Mesendoderm (in vitro differentiated cells): ENCODE measurements around the gene MEIOSIN.

ENCODE experiments used
- DNase-seq: peaks from one replicate; pipeline ENCODE4 v3.0.0; 2013
- H2AK5ac ChIP-seq: 2 replicates; pipeline ENCODE4 v1.6.1; 2013; ENCODE audit warnings: low read length, inconsistent platforms
- H2BK120ac ChIP-seq: 2 replicates; pipeline ENCODE4 v1.6.1; 2013; ENCODE audit warnings: low read depth, mild to moderate bottlenecking, low read length, moderate library complexity, mixed read lengths
- H2BK15ac ChIP-seq: replicated peaks from 2 replicates; pipeline ENCODE4 v1.6.1; 2013; ENCODE audit warnings: low read depth, mild to moderate bottlenecking, moderate library complexity
- H2BK5ac ChIP-seq: 2 replicates; pipeline ENCODE4 v1.6.1; 2013; ENCODE audit warnings: low read length, inconsistent platforms
- H3K18ac ChIP-seq: 2 replicates; pipeline ENCODE4 v1.6.1; 2013; ENCODE audit warnings: mild to moderate bottlenecking, low read length, mixed read lengths
- H3K23ac ChIP-seq: one replicate; pipeline ENCODE4 v1.6.1; 2013; ENCODE audit warnings: low read length
- H3K27ac ChIP-seq: 2 replicates; pipeline ENCODE4 v1.5.1; 2013; ENCODE audit warnings: low read depth, mild to moderate bottlenecking, inconsistent platforms, low read length, moderate library complexity
- H3K27me3 ChIP-seq: 2 replicates; pipeline ENCODE4 v1.6.1; 2013; ENCODE audit warnings: low read length, control low read depth, mild to moderate bottlenecking, inconsistent platforms; ENCODE audit not compliant: insufficient read depth, poor library complexity
- H3K36me3 ChIP-seq: 2 replicates; pipeline ENCODE4 v1.6.1; 2013; ENCODE audit warnings: low read length, inconsistent platforms; ENCODE audit not compliant: control insufficient read depth, insufficient read depth
- H3K4ac ChIP-seq: one replicate; pipeline ENCODE4 v1.6.1; 2013; ENCODE audit warnings: low read depth, mild to moderate bottlenecking, low read length, moderate library complexity
- H3K4me1 ChIP-seq: 2 replicates; pipeline ENCODE4 v1.6.1; 2013; ENCODE audit warnings: low read depth, low read length, inconsistent platforms; ENCODE audit not compliant: control insufficient read depth
- H3K4me2 ChIP-seq: 2 replicates; pipeline ENCODE4 v1.6.1; 2013; ENCODE audit warnings: low read length
- H3K4me3 ChIP-seq: 2 replicates; pipeline ENCODE4 v1.5.1; 2013; ENCODE audit warnings: mild to moderate bottlenecking, low read length
- H3K56ac ChIP-seq: one replicate; pipeline ENCODE4 v1.6.1; 2013; ENCODE audit warnings: low read length
- H3K79me1 ChIP-seq: 2 replicates; pipeline ENCODE4 v1.6.1; 2013; ENCODE audit warnings: low read length, inconsistent platforms
- H3K79me2 ChIP-seq: 2 replicates; pipeline ENCODE4 v1.6.1; 2013; ENCODE audit warnings: mild to moderate bottlenecking, low read length; ENCODE audit not compliant: control insufficient read depth, insufficient read depth
- H3K9ac ChIP-seq: 2 replicates; pipeline ENCODE4 v1.6.1; 2013; ENCODE audit warnings: low read length, inconsistent platforms
- H4K5ac ChIP-seq: one replicate; pipeline ENCODE4 v1.6.1; 2013; ENCODE audit warnings: low read length
- H4K8ac ChIP-seq: one replicate; pipeline ENCODE4 v1.6.1; 2013; ENCODE audit warnings: low read depth, mild to moderate bottlenecking, control low read depth, low read length, moderate library complexity
- WGBS: extraction: QIAGEN DNeasy Blood & Tissue Kit; methylation state at CpG from one replicate; pipeline ENCODE4 v1.1.7; 2013; ENCODE audit warnings: low lambda C conversion rate, missing lambda C conversion rate; ENCODE audit not compliant: insufficient coverage; ENCODE audit errors: extremely low coverage; 5-methylcytosine and 5-hydroxymethylcytosine counted together

The MEIOSIN gene

GRCh38 chr19:45758921-45759320 is 25.7 kb downstream of the MEIOSIN start:
- Histone ChIP-seq H2BK15ac (no peak overlapping the region), H3K27me3 (no peaks in the 10 kb centered on the region), H3K79me1 (no peaks in the 10 kb centered on the region), H3K18ac (no peak overlapping the region), H3K27ac (no peak overlapping the region), H4K8ac (no peak overlapping the region), H3K4me3 (no peak overlapping the region), H3K9ac (no peak overlapping the region), H3K36me3 (no peaks in the 10 kb centered on the region), H4K5ac (no peak overlapping the region), H3K4ac (no peak overlapping the region), H2BK5ac (no peak overlapping the region), H3K23ac (no peak overlapping the region), H3K4me2 (no peak overlapping the region), H2BK120ac (no peak overlapping the region), H3K56ac (no peak overlapping the region), H3K4me1 (peaks cover 2% of the 10 kb centered on the region), H3K79me2 (no peaks in the 10 kb centered on the region), H2AK5ac (no peak overlapping the region)
- WGBS: no CpG with 5 or more reads among the region's 9 CpGs
- no peak for DNase-seq

GRCh38 chr19:45761714-45762113 is 28.5 kb downstream of the MEIOSIN start:
- Histone ChIP-seq H3K27ac (no peak overlapping the region), H2BK5ac (peak overlapping the region; percentile 59), H3K9ac (no peak overlapping the region), H3K4me3 (no peak overlapping the region), H3K79me2 (no peaks in the 10 kb centered on the region), H3K4me2 (no peak overlapping the region), H2BK15ac (no peak overlapping the region), H3K4ac (no peak overlapping the region), H3K18ac (peak overlapping the region; percentile 3), H3K36me3 (no peaks in the 10 kb centered on the region), H4K5ac (no peak overlapping the region), H2AK5ac (no peak overlapping the region), H4K8ac (no peak overlapping the region), H3K27me3 (no peaks in the 10 kb centered on the region), H3K56ac (peak overlapping the region; percentile 62), H3K23ac (no peak overlapping the region), H3K79me1 (no peaks in the 10 kb centered on the region), H2BK120ac (no peak overlapping the region), H3K4me1 (peaks cover 8% of the 10 kb centered on the region)
- WGBS: no CpG with 5 or more reads among the region's 17 CpGs
- DNase-seq: peak; percentile 72

GRCh38 chr19:45762870-45763631 is 29.8 kb downstream of the MEIOSIN start:
- no peaks in the 10 kb centered on the region for H3K79me1 ChIP-seq
- DNase-seq: no peak
- no peak overlapping the region for H3K56ac ChIP-seq
- no peaks in the 10 kb centered on the region for H3K79me2 ChIP-seq
- WGBS: no CpG with 5 or more reads among the region's 15 CpGs
- H3K18ac ChIP-seq: no peak overlapping the region
- H3K4me2 ChIP-seq: no peak overlapping the region
- no peak overlapping the region for H3K23ac ChIP-seq
- no peak overlapping the region for H4K5ac ChIP-seq
- H3K36me3 ChIP-seq: no peaks in the 10 kb centered on the region
- no peak overlapping the region for H2BK5ac ChIP-seq
- H3K4me3 ChIP-seq: no peak overlapping the region
- no peak overlapping the region for H3K9ac ChIP-seq
- H3K4ac ChIP-seq: no peak overlapping the region
- no peak overlapping the region for H4K8ac ChIP-seq
- H2AK5ac ChIP-seq: no peak overlapping the region
- no peak overlapping the region for H2BK15ac ChIP-seq
- H3K4me1 ChIP-seq: peaks cover 10% of the 10 kb centered on the region
- H3K27me3 ChIP-seq: no peaks in the 10 kb centered on the region
- no peak overlapping the region for H3K27ac ChIP-seq
- no peak overlapping the region for H2BK120ac ChIP-seq

GRCh38 chr19:45763691-45764294 is 30.6 kb downstream of the MEIOSIN start:
- Histone ChIP-seq H2AK5ac (no peak overlapping the region), H3K4me1 (peaks cover 10% of the 10 kb centered on the region), H3K79me1 (no peaks in the 10 kb centered on the region), H4K5ac (no peak overlapping the region), H3K27me3 (no peaks in the 10 kb centered on the region), H3K9ac (no peak overlapping the region), H2BK5ac (no peak overlapping the region), H3K79me2 (no peaks in the 10 kb centered on the region), H3K36me3 (no peaks in the 10 kb centered on the region), H3K56ac (peak overlapping the region; percentile 70), H3K4ac (no peak overlapping the region), H3K4me2 (no peak overlapping the region), H2BK120ac (no peak overlapping the region), H2BK15ac (no peak overlapping the region), H3K18ac (no peak overlapping the region), H3K27ac (no peak overlapping the region), H3K23ac (no peak overlapping the region), H3K4me3 (no peak overlapping the region), H4K8ac (no peak overlapping the region)
- no CpG with 5 or more reads among the region's 27 CpGs for WGBS
- DNase-seq: no peak

GRCh38 chr19:45764475-45764874 is 31.2 kb downstream of the MEIOSIN start:
- Histone ChIP-seq H3K36me3 (no peaks in the 10 kb centered on the region), H3K18ac (peak overlapping the region; percentile 15), H3K4me2 (no peak overlapping the region), H2BK5ac (no peak overlapping the region), H3K56ac (peak overlapping the region; percentile 28), H4K8ac (no peak overlapping the region), H2AK5ac (no peak overlapping the region), H2BK15ac (no peak overlapping the region), H3K4ac (peak overlapping the region; percentile 62), H4K5ac (no peak overlapping the region), H3K79me2 (no peaks in the 10 kb centered on the region), H3K79me1 (no peaks in the 10 kb centered on the region), H3K4me3 (no peak overlapping the region), H3K27me3 (no peaks in the 10 kb centered on the region), H2BK120ac (no peak overlapping the region), H3K9ac (no peak overlapping the region), H3K27ac (no peak overlapping the region), H3K4me1 (peaks cover 10% of the 10 kb centered on the region), H3K23ac (no peak overlapping the region)
- WGBS: no CpG with 5 or more reads among the region's 6 CpGs
- DNase-seq: no peak
